HepG2 (cell line): ENCODE results near the gene TOX2. TPM values are rescaled to one million over a fixed set of nuclear protein-coding genes. Genes with fewer than 3 reads are reported as not detected.

ENCODE experiments used
- AGO1 ChIP-seq: fragments of 200-400 bp; formaldehyde crosslinking; IDR thresholded peaks from 2 replicates; pipeline ENCODE4 v1.6.1; 2017; ENCODE audit warnings: mild to moderate bottlenecking, low read depth, low read length, moderate library complexity; ENCODE audit not compliant: poor library complexity, severe bottlenecking
- CREB1 ChIP-seq, 2 experiments: fragments of 450-650 bp in 1 of 2; IDR thresholded peaks; 2 replicates each; pipeline ENCODE4 v1.6.1; 2016 to 2017; ENCODE audit warnings: control low read depth in 1 of 2, mild to moderate bottlenecking in 1 of 2, missing compliant biosample characterization in 1 of 2, missing genetic modification characterization in 1 of 2
- ELF1 ChIP-seq: sonication (generic); formaldehyde crosslinking; IDR thresholded peaks from 2 replicates; pipeline ENCODE4 v1.4.0; 2020; ENCODE audit warnings: missing genetic modification reagents
- FOXK2 ChIP-seq: fragments of 450-650 bp; IDR thresholded peaks from 2 replicates; pipeline ENCODE4 v1.6.1; 2016
- MXI1 ChIP-seq: IDR thresholded peaks from 3 replicates; pipeline ENCODE4 v1.6.1; 2012; ENCODE audit warnings: low read depth, low read length, inconsistent platforms, borderline replicate concordance
- RELA ChIP-seq: sonication (generic); formaldehyde crosslinking; IDR thresholded peaks from 2 replicates; pipeline ENCODE4 v1.4.0; 2020; ENCODE audit warnings: missing genetic modification reagents
- RNF2 ChIP-seq: fragments of 450-650 bp; conservative IDR thresholded peaks from 2 replicates; pipeline ENCODE4 v1.6.1; 2016; ENCODE audit warnings: low read depth
- RXRB ChIP-seq: IDR thresholded peaks from 2 replicates; pipeline ENCODE4 v1.6.1; 2016; ENCODE audit warnings: borderline replicate concordance, missing genetic modification reagents, missing compliant biosample characterization
- SALL1 ChIP-seq: sonication (generic); formaldehyde crosslinking; IDR thresholded peaks from 2 replicates; pipeline ENCODE4 v1.8.0; 2022; ENCODE audit warnings: mild to moderate bottlenecking, missing genetic modification reagents
- SKI ChIP-seq: fragments of 450-650 bp; IDR thresholded peaks from one replicate; pipeline ENCODE4 v1.6.1; 2018; ENCODE audit warnings: mild to moderate bottlenecking; ENCODE audit not compliant: partially characterized antibody
- TARDBP ChIP-seq: sonication (generic); formaldehyde crosslinking; IDR thresholded peaks from 2 replicates; pipeline ENCODE4 v1.8.0; 2022; ENCODE audit warnings: mild to moderate bottlenecking, missing genetic modification reagents
- YEATS2 ChIP-seq: sonication (generic); formaldehyde crosslinking; IDR thresholded peaks from 2 replicates; pipeline ENCODE4 v1.4.0; 2020; ENCODE audit warnings: missing genetic modification reagents, borderline replicate concordance
- ZNF230 ChIP-seq: sonication (generic); formaldehyde crosslinking; IDR thresholded peaks from 2 replicates; pipeline ENCODE4 v1.4.0; 2020; ENCODE audit warnings: mild to moderate bottlenecking, missing genetic modification reagents
- ZNF292 ChIP-seq: sonication (generic); formaldehyde crosslinking; IDR thresholded peaks from 2 replicates; pipeline ENCODE4 v1.8.1; 2022; ENCODE audit warnings: mild to moderate bottlenecking, low read depth, missing genetic modification reagents, borderline replicate concordance
- ZNF335 ChIP-seq: sonication (generic); formaldehyde crosslinking; IDR thresholded peaks from 2 replicates; pipeline ENCODE4 v1.4.0; 2020; ENCODE audit warnings: missing genetic modification reagents
- ZNF33A ChIP-seq: sonication (generic); formaldehyde crosslinking; IDR thresholded peaks from 2 replicates; pipeline ENCODE4 v1.5.1; 2020; ENCODE audit warnings: missing genetic modification reagents, mild to moderate bottlenecking, moderate library complexity, borderline replicate concordance
- ZNF644 ChIP-seq: IDR thresholded peaks from 2 replicates; pipeline ENCODE4 v1.6.1; 2016; ENCODE audit warnings: low read depth
- ZNF720 ChIP-seq: sonication (generic); formaldehyde crosslinking; IDR thresholded peaks from 2 replicates; pipeline ENCODE4 v1.4.0; 2020; ENCODE audit warnings: missing genetic modification reagents
- polyA plus RNA-seq, 8 experiments: library from polyadenylated mRNA; depleted of rRNA in 3 of 8; stranded (reverse) in 7 of 8; unstranded in 1 of 8; fragments of >200 nt; fragmentation: Illumina TruSeq in 4 of 8; extraction: Trizol in 4 of 8; gene quantifications; 2 replicates each; pipeline versions ENCODE4 v1.2.1 to v1.2.3, GENCODE V29; 2011 to 2016; ENCODE audit warnings: low read depth in 4 of 8, missing spikeins in 1 of 8, mixed read lengths in 1 of 8; ENCODE audit not compliant: insufficient read depth in 1 of 8
- total RNA-seq, 5 experiments: library from RNA; depleted of rRNA; stranded (reverse); fragments of >200 nt; fragmentation: Illumina TruSeq; extraction: Trizol; gene quantifications; 2 replicates each; pipeline ENCODE4 v1.2.3, GENCODE V29; 2016; ENCODE audit warnings: low read depth in 1 of 5
- TF ChIP-seq, protein P1 (sequence below): sonication (generic); IDR thresholded peaks from 2 replicates; pipeline ENCODE4 v1.6.1; 2016; ENCODE audit warnings: low read depth, borderline replicate concordance
- TF ChIP-seq, protein P2 (sequence below): sonication (generic); formaldehyde crosslinking; IDR thresholded peaks from 2 replicates; pipeline ENCODE4 v1.9.0; 2021; ENCODE audit warnings: mild to moderate bottlenecking, missing genetic modification reagents
- TF ChIP-seq, protein P3 (sequence below): sonication (generic); formaldehyde crosslinking; IDR thresholded peaks from 2 replicates; pipeline ENCODE4 v1.4.0; 2020; ENCODE audit warnings: low read depth, mild to moderate bottlenecking, missing genetic modification reagents
- TF ChIP-seq, protein P4 (sequence below): sonication (generic); formaldehyde crosslinking; IDR thresholded peaks from 2 replicates; pipeline ENCODE4 v1.8.0; 2022; ENCODE audit warnings: mild to moderate bottlenecking, missing genetic modification reagents, moderate library complexity

TOX2 gene
- total and polyA plus RNA-seq, 2 of the 13 experiments (the other 11 are each of a cell fraction or from before 2014, with no cell fraction given) = not detected

DNA sequence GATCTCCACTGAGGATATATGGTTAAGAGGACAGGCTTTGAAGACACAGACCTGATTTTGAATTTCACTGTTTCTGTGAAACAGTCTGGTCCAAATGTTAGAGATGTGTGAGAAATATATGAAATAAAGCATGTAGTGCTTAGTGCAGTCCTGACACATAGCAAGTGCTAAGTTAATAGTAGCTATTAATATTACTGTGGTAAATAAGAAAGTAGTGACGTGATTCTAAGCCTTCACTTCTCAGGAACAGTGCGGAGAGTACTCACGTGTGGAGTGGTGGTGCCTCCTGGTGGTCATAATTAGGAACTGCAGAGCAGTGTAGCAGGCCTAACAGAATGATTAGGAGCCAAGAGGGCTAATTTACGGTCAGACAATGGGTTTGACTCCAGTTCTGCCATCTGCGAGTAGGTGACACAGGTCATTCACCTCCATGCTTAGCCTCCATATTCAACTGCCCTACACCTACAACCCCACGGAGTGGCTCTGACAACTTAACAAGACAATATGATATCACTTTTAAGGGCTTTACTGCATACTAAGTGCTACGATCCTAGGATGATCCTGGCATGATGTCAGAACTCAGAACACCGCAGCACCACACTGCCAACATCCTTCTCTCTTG is 166.1 kb downstream of the TOX2 start (continued):
- TF ChIP-seq CREB1 (IDR thresholded peaks at IDR 0.05) (peak; percentile 67), CREB1 (CRISPR knock-in tag; IDR thresholded peaks at IDR 0.05) (no peak), ZNF292 (no peak), ZNF720 (no peak), TARDBP (0 out of 2 replicates have a peak, but pooled peaks have one; percentile 28), SKI (no peak), AGO1 (no peak), YEATS2 (CRISPR knock-in tag) (peak; percentile 23; the same call in 1 of the 2 replicates), RNF2 (peak; percentile 48; the same call in 1 of the 2 replicates), MXI1 (0 out of 3 replicates have a peak, but pooled peaks have one; percentile 17), ZNF230 (CRISPR knock-in tag) (no peak), ZNF644 (CRISPR knock-in tag) (no peak), SALL1 (CRISPR knock-in tag) (0 out of 2 replicates have a peak, but pooled peaks have one; percentile 12), ELF1 (CRISPR knock-in tag) (0 out of 2 replicates have a peak, but pooled peaks have one; percentile 24), RXRB (0 out of 2 replicates have a peak, but pooled peaks have one; percentile 26), ZNF335 (no peak), FOXK2 (no peak), RELA (CRISPR knock-in tag) (no peak), ZNF33A (CRISPR knock-in tag) (no peak)
- TF ChIP-seq, protein P1, sequence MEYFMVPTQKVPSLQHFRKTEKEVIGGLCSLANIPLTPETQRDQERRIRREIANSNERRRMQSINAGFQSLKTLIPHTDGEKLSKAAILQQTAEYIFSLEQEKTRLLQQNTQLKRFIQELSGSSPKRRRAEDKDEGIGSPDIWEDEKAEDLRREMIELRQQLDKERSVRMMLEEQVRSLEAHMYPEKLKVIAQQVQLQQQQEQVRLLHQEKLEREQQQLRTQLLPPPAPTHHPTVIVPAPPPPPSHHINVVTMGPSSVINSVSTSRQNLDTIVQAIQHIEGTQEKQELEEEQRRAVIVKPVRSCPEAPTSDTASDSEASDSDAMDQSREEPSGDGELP = no peak
- TF ChIP-seq, protein P2, sequence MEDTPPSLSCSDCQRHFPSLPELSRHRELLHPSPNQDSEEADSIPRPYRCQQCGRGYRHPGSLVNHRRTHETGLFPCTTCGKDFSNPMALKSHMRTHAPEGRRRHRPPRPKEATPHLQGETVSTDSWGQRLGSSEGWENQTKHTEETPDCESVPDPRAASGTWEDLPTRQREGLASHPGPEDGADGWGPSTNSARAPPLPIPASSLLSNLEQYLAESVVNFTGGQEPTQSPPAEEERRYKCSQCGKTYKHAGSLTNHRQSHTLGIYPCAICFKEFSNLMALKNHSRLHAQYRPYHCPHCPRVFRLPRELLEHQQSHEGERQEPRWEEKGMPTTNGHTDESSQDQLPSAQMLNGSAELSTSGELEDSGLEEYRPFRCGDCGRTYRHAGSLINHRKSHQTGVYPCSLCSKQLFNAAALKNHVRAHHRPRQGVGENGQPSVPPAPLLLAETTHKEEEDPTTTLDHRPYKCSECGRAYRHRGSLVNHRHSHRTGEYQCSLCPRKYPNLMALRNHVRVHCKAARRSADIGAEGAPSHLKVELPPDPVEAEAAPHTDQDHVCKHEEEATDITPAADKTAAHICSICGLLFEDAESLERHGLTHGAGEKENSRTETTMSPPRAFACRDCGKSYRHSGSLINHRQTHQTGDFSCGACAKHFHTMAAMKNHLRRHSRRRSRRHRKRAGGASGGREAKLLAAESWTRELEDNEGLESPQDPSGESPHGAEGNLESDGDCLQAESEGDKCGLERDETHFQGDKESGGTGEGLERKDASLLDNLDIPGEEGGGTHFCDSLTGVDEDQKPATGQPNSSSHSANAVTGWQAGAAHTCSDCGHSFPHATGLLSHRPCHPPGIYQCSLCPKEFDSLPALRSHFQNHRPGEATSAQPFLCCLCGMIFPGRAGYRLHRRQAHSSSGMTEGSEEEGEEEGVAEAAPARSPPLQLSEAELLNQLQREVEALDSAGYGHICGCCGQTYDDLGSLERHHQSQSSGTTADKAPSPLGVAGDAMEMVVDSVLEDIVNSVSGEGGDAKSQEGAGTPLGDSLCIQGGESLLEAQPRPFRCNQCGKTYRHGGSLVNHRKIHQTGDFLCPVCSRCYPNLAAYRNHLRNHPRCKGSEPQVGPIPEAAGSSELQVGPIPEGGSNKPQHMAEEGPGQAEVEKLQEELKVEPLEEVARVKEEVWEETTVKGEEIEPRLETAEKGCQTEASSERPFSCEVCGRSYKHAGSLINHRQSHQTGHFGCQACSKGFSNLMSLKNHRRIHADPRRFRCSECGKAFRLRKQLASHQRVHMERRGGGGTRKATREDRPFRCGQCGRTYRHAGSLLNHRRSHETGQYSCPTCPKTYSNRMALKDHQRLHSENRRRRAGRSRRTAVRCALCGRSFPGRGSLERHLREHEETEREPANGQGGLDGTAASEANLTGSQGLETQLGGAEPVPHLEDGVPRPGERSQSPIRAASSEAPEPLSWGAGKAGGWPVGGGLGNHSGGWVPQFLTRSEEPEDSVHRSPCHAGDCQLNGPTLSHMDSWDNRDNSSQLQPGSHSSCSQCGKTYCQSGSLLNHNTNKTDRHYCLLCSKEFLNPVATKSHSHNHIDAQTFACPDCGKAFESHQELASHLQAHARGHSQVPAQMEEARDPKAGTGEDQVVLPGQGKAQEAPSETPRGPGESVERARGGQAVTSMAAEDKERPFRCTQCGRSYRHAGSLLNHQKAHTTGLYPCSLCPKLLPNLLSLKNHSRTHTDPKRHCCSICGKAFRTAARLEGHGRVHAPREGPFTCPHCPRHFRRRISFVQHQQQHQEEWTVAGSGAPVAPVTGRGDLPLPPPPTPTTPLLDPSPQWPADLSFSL (CRISPR knock-in tag) = no peak
- TF ChIP-seq, protein P3, sequence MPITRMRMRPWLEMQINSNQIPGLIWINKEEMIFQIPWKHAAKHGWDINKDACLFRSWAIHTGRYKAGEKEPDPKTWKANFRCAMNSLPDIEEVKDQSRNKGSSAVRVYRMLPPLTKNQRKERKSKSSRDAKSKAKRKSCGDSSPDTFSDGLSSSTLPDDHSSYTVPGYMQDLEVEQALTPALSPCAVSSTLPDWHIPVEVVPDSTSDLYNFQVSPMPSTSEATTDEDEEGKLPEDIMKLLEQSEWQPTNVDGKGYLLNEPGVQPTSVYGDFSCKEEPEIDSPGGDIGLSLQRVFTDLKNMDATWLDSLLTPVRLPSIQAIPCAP (CRISPR knock-in tag) = no peak
- TF ChIP-seq, protein P4, sequence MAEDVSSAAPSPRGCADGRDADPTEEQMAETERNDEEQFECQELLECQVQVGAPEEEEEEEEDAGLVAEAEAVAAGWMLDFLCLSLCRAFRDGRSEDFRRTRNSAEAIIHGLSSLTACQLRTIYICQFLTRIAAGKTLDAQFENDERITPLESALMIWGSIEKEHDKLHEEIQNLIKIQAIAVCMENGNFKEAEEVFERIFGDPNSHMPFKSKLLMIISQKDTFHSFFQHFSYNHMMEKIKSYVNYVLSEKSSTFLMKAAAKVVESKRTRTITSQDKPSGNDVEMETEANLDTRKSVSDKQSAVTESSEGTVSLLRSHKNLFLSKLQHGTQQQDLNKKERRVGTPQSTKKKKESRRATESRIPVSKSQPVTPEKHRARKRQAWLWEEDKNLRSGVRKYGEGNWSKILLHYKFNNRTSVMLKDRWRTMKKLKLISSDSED = no peak
